A673 (cell line): ENCODE measurements around the gene DHCR24.

Source experiments
- CTCF ChIP-seq: fragments of 300-800, 200-600 bp; sonication (generic); conservative IDR thresholded peaks from 2 replicates; pipeline ENCODE4 v1.5.1; 2017; ENCODE audit warnings: low read depth, mild to moderate bottlenecking, antibody characterized with exemption, low read length, moderate library complexity, mixed read lengths
- EZH2 ChIP-seq: fragments of 200-600 bp; sonication (generic); IDR thresholded peaks from 2 replicates; pipeline ENCODE4 v1.6.1; 2017; ENCODE audit warnings: borderline replicate concordance, low read depth, mild to moderate bottlenecking, mixed read lengths, antibody characterized with exemption, low read length; ENCODE audit not compliant: poor library complexity, severe bottlenecking

DNA sequence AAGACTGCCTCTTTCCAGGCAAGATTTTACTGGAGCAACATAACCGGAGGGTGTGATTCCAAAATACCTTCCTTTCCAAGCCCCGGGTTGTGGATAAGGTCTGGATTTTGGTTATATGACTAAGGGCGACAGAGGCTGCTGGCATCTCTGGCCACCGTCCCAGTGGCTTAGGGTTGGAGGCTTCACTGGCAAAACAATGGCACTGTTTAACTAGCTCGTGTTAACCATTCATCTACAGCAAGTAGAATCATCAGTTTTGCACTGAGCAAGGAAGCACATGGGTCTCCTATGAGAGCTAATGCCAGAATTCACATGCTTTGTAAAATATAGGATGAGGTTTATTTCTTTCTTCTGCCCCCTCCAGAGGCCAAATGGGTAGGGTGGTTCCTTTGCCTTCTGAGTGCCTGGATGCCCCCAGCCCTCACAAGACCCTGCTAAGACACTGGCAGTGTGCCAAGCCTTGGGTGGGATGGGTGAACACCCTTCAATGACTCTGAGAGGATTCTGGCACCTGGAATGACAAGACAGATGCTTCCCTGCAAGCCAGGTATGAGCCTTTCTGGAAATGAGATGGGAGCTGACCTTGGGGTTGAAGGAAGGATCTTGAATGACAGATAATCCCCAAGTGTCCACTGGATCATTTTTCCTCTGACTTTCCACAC lies 36.8 kb downstream of the DHCR24 start:
- TF ChIP-seq CTCF (no peak), EZH2 (no peak)
